Heart left ventricle (tissue), 13 donors: ENCODE measurements around the gene MICAL3.

Experiments used
- CTCF ChIP-seq, 12 donors: fragments of 200-600 bp; sonication (generic) in 4 of 12; IDR thresholded peaks; one replicate each; pipeline versions ENCODE4 v1.5.0 to v1.8.0; 2018 to 2022; ENCODE audit warnings: antibody characterized with exemption in 12 of 12, mild to moderate bottlenecking in 5 of 12
- POLR2A ChIP-seq, 2 donors: fragments of 450-650 bp; IDR thresholded peaks; one replicate each; pipeline ENCODE4 v1.6.1; 2017; ENCODE audit warnings: antibody characterized with exemption in 2 of 2, mild to moderate bottlenecking in 2 of 2, moderate library complexity in 2 of 2
- donor health status: ischemic (EF 13 %, LVEDD 7.1; RV severe dilation, severe dysfunction).
- donor health status: DM: no; HTN: yes; CAD: no.
- donor health status: DM: no; HTN: no; CAD: no.
- donor health status: ischemic (EF 25% LVEDD 6.9; RV normal size, moderate dysfunction).
- donor health status: ischemic (EF 25% LVEDD 5.7; RV mildly dilated, moderate dysfunction).
- donor health status: ischemic (EF 35%, LVEDD 5.7; RV mildly dilated, moderate dysfunction).
- donor health status: nonischemic (EF 11% LVEDD 7.7; RV severe dilation, severe dysfunction).
- donor health status: DM: yes; HTN: yes; CAD: no.
- donor health status: PGD.
- donor health status: ischemic (EF 29% LVEDD 5.4; RV normal size, mild dysfunction).
- donor health status: nonischemic (EF 23%, LVEDD 6.1; RV moderate dilation, normal function).

- TF ChIP-seq CTCF (IDR thresholded peaks at IDR 0.05) (no peak), POLR2A (IDR thresholded peaks at IDR 0.05) (no peak)
These were observed 256.9 kb downstream of the MICAL3 start for GRCh38 chr22:17767233-17768065.
